ENCODE results near the gene PROKR1.
"Not testable (repeated sequence)": the region's sequence is repeated elsewhere in the genome, so short reads cannot be mapped to it uniquely, and the experiment has no call there.

Gene PROKR1

DNA sequence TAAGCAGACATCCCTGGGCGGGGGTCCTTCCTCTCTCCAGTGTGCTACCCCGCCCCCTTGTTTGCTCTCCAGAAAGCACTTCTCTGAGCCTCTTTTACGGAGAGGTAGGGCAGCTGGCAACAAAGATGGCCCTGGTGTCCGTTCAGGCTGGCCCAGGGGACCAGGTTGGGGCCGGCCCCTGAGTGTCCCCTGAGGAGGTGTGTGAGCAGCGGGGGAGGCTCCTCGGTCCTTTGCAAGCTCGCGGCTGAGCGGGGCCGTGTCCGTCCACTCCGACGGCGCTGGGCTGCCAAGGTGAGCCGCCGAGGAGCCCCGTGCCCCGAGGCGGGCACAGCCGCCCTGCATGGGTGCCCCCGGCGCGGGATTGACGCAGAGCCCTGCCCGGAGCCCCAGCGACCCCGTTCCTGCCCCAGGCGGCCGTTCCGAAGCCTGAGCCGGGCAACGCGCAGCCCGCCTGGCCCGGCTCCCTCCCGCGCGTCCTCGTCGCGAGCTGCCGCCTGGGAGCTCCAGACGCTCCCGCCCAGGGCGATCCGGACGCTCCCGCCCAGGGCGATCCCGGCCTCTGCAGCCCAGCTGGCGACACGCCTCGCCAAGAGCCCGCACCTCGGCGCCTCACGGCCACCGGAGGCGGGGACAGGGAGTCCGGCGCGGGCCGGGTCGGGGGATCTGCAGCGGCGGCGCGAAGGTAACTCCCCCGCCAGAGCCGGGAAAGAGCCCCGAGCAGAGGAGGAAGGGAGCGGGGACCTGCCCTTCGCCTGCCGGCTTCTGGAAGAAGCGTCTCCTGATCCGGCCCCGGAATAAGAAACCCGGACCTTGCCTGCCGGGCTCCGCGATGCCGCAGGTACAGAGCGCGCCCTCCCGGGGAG is at the start of gene PROKR1:
Gene PROKR1, plus strand, starts transcription at position 569 of the 863 bp plus-strand sequence. CDS start 2,243 bp downstream, outside the sequence.
- DNase-seq, result no peak

DNA sequence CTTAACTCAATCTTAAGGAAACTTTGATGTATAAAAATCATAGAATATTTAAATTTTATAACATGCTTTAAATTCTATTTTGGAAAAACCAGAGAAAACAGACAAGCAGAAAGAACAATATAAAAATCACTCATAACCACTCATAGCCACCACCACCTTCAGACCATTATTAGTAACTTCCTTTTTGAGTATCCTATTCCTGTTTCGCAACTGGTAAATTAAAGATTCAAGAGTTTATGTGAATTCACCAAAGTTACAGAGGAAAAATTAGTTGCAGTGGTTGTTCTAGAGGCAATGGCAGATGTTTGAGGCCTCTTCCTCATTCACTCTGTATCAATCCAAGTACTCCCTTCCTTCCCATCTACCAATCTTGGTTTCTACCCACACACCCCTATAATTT is 49.3 kb upstream of the PROKR1 start:
- DNase-seq, result no peak

DNA sequence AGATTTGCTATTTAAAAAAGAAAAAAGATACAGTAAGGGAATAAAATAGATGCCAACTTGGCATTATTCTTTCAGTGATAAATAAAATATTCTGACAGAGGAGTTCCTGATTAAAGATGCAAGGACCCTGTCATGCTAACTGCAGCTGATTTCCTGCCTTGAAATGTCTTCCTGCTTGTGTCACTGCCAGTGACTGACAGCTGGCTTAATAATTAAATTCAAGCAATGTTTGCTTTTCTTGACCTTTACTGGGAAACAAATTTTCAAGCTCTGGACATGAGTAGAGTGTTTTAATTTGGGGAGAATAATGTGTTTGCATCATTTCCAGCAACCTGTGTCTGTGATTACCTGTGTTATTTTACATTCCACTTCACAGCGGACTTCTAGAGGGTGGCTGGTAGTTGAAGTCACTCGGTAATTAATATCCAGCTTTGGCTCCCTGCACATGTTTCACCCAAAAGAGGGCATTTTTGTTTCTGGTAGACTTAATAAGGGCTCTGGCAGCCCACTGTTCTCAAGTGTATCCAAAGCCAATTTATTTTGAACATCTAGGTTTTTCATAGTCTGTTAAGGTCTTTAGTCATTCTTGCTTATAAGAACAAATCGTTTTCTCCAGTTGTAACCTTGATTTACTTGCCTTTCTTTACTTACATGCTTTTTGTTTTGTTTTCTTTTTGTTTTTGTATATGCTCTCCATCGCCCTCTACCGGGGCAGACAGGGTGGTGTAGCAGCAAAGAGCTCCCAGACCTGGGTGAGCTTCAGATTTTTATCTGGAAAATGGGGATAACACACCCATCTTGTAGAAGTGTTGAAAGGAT is 48.5 kb upstream of the PROKR1 start:
- DNase-seq, result peak; percentile 55

DNA sequence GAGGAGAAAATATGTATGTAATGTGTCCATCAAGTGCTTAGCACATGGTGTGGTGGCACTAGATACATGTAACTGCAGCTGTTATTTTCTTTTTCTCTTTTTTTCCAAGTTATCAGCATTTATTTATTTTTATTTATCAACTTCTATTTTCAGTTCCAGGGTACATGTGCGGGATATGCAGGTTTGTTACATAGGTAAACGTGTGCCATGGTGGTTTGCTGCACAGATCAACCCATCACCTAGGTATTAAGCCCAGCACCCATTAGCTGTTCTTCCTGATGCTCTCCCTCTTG is 47.9 kb upstream of the PROKR1 start:
- not testable (repeated sequence) for DNase-seq

DNA sequence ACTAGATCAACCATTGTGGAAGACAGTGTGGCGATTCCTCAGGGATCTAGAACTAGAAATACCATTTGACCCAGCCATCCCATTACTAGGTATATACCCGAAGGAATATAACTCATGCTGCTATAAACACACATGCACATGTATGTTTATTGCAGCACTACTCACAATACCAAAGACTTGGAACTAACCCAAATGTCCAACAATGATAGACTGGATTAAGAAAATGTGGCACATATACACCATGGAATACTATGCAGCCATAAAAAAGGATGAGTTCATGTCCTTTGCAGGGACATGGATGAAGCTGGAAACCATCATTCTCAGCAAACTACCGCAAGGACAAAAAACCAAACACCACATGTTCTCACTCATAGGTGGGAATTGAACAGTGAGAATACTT is 42.9 kb upstream of the PROKR1 start:
- DNase-seq, result not testable (repeated sequence)

DNA sequence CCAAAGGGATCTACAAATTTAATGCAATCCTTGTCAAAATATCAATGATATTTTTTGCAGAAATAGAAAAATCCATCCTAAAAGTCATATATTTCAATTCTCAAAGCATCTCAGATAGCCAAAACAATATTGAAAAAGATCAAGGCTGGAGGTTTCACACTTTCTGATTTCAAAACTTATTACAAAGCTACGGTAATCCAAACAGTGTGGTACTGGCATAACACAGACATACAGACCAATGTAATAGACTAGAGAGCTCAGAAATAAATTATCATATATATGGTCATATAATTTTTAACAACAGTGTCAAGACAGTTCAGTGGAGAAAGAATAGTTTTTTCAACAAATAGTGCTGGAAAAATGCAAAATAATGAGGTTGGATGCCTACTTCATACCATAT is 40.3 kb upstream of the PROKR1 start:
- DNase-seq, result no peak

DNA sequence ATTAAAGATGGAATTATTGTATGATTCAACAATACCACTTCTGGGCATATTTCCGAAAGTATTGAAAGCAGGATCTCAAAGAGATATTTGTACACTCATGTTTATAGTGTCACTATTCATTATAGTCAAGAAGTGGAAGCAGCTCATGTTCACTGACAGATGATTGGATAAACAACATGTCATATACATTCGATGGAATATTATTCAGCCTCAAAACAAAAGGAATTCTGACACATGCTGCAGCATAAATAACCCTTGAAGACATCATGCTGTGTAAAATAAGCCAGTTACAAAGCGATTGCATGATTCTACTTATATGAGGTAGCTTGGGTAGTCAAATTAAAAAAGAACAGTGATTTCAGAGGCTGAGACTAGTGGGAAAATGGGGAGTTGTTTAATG is 39.3 kb upstream of the PROKR1 start:
- no peak for DNase-seq

DNA sequence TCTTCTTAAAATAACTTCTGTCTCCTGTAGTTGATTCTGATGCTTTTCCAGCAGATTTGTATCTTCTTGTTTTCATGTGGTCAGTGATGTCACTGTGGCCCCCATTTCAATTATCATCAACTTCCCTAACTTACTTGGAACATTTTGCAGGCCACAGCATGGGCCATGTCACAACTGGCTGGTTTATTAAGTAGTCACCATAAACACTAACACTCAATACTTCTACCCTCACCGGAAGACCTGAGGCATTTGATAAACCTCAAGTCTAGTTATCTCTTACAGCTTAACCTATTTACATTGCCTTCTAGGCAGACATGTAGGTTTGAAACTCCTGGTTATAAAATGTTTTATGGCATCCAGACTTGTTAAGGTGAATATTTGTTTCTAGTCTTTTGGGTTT is 37.4 kb upstream of the PROKR1 start:
- DNase-seq, result no peak

DNA sequence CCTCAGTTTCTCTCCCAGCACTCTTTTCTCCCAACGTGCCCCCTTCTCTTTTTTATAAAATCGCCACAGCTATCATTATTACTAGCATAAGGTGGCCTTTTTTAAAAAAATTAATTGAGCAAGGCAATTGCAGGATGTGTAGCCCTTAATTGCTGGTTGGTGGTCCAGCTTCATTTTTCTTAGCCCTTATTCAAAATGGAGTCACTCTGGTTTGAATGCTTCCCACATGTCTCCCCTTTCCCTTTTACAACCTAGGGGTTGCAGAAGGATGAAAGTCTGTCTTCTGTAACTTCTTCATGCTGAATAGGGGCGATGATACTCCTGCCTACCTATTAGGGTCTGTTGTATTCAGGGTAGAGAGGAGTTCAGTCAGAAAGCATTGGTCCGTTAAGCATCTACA is 36.6 kb upstream of the PROKR1 start:
- no peak for DNase-seq

DNA sequence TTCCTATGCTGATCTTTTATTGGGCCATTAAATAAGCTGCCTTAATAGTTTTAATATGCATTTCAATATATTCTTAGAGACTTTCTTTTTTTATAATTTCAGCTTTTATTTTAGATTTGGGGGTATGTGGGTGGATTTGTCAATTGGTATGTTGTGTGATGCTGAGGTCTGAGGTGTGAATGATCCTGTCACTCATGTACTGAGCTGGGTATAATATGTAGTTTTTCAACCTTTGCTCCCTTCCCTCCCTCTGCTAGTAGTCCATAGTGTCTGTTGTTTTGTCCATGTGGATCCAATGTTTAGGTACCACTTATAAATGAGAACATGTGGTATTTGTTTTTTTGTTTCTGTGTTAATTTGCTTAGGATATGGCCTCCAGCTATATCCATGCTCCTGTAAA is 35.5 kb upstream of the PROKR1 start:
- DNase-seq, result no peak

DNA sequence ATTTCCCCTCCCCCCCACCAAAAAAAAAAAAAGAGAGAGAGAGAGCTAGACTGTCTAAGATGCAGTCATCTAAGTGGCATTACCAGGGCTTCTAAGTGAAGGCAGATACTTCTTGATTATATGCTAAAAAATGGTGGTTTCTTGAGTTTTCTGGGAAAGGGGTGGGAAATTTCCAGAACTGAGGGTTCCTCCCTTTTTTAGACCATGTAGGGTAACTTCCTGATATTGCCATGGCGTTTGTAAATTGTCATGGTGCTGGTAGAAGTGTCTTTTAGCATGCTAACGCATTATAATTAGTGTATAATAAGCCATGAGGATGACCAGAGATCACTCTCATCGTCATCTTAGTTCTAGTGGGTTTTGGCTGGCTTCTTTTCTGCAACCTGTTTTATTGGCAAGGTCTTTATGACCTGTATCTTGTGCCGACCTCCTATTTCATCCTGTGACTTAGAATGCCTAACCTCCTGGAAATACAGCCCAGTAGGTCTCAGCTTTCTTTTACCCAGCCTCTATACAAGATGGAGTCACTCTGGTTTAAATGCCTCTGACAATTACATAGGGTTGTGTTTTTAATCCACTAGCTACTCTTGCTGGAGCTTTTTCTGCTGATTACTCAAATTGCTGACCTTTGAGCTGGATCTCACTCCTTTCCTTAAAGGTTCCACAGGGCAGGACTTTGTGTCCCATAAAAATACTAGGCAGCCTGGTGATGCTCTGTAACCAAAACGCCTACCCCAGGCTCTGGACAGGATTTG is 30.4 kb upstream of the PROKR1 start:
- DNase-seq, result no peak

DNA sequence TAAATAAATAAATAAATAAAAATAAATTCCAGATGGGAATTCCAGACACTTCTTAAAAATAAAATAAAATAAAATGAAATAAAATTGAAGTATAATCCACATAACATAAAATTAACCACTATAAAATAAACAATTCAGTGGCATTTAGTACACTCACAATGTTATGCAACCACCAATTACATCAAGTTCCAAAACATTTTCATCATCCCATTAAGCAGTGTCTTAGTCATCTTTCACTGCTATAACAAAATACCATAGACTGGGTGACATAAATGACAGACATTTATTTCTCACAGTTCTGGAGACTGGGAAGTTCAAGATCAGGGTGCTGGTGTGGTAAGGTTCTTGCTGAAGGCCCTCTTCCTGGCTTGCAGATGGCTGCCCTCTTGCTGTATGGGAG is 22.6 kb upstream of the PROKR1 start:
- no peak for DNase-seq

DNA sequence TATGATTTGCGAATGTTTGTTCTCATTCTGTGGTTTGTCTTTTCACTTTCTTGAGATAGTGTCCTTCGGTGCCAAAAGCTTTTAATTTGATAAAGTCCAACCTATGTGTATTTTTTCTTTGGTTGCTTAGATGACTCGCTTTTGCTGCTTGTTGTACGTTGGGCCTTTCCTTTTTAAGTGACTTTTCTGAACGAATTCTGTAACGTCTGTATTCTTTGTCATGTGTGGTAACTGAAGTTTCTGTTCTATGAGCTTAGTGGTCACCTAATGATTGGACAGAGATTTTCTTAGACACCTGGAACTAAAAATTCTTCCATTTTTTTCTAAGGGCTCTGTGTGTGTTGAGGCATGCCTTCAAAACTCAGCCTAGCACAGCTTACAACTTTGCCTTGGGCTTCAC is 19.6 kb upstream of the PROKR1 start:
- DNase-seq, result no peak

DNA sequence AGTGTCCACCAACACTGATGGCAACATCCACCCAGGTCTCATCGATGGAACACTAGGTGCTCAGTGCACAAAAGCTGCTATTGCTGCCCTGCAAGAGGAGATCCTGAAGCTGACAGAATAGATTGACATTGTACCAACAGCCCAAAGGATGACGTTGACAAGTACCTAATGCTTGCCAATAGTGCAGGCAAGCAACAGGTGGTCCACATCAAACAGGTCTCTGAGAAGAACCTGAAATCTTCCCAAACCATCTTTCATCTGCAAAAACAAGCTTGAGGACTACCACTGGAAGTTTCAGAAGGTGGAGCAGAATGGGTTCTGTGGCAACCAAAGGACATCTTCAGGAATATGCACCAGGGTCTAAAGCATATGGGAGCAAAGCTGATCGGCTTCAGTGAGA is 15.8 kb upstream of the PROKR1 start:
- no peak for DNase-seq

DNA sequence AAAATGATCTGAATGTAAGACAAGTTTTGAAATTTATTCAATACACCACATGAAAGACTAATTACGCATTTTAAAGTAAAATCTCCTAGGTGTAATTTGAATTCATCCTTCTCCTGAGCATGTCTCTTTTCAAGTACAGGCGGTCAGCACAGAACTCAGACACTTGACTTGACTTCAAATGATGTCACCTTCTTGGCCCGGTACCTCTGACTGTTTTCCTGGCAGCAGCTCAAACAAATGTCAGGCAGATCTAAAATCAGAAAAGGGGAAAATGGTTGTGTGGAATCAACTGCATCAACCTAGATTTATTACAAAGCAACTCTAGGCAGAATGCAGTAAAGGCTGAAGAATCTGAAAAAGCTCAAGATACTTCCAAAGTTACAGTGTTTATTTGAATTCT is 11.4 kb upstream of the PROKR1 start:
- no peak for DNase-seq

DNA sequence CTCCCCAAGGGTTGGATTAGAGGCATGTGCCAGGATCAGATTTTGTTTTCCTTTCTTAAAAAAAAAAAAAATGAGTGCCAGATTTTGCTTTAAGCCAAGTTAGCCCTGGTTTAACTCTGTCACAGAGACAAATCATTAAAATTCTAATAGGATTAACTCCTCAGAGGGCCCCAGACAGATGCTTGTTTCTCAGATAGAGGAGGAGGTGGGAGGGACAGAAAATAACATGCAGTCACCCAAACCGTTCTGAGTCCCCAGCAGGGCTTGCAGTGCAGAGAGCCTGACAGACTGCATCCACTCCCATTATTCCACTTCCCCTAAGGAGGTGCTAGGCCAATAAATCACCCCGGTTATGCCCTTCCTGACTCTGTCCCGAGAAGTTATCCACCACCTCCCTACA is 6.3 kb upstream of the PROKR1 start:
- DNase-seq, result no peak

DNA sequence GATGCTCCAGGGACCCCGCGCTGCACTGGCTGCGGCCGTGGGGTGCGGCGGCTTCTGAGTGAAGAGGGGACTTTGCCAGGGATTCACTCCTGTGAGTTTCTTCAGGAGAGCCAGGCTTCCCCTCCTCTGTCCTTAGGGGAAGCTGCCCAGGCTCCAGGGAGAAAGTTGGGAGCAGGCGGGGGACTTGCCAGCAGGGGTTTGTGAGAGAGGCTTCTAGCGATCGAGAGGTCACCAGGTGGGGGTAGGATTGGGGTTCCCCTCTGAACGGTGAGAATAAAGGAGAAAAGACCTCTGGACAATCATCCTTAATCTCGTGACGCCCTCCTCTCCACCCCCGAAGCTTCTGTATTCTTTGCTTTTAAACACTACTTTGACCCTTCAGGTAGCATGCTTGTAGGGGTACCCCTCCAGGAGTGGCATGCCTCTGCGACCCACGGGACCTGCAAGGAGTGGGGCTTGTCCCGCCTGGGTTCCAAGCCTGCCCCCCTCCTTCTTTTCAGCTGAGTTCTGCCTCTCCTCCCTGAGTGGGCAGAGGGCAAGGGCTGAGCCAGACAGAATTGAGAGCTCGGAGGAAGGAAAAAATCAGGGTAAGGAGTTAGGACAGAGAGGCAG is 601 bp downstream of the PROKR1 start:
- DNase-seq, result no peak

DNA sequence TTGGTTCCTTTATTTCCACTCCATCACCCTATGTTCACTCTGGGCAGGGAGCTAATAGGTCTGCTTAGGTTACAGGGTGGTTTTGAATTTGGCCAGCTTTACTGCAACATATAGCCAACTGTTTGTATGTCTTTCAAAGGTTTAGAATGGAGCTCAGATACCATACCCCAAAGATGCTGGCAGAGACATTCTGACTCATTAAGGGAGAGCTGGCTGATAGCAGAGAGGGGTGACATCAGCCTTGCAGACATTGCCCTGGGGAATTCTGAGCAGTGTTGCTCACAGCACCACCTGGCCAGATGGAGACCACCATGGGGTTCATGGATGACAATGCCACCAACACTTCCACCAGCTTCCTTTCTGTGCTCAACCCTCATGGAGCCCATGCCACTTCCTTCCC is 2.1 kb downstream of the PROKR1 start:
- DNase-seq, result no peak

DNA sequence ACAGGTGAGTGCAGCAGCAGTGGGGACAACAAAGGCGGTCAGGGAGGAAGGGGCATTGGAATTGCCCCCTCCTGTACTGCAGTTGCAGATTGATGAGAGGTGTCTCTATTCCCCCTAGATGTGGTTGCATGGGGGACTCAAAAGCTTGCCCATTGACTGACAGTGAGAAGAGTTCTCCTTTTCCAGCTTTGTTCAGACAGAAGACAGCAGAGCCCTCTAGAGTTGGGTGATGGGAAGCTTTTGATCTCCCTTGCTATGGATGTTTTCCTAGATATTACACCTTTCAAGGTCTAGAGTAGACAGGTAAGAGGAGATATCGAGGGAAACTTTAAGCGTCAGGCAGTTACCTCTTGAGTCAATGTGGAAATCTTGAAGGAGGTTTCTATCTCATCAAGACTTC is 2.9 kb downstream of the PROKR1 start:
- no peak for DNase-seq

DNA sequence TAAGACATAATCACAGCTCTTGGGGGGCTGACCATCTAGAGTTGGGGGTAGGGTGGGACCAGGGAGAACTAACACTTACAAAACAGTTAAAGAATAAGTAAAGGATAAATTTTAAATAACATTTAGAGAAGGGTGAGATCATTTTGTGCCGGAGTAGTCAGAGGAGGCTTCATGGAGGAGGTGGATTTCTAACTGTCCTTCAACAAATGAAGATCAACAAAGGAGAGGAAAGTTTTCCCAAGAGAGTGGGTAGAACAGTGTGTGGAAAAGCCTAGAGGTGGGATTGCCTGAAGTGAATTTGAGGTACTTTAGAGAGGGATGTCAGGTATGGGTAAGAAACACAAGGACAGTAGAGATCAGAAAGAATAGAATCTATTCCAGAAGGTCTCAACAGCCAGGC is 7.3 kb downstream of the PROKR1 start:
- no peak for DNase-seq

DNA sequence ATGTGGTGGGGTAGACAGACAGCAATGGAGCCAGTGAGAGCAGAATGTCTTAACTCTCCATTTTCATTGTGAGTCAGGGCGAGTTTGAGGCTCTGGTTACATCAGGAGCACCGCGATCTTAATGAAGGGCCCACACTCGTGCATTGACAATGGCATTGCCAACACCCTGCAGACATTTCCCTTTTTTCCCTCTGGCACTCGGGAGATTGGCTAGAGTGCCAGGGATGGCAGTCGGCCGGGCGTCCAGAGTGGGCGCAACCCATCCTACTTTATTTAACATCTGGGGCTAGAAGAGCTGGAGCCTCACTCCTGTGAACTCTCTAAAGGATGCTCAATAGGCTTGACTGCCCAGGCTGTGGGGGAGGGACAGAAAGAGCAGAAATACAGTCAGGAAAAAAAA is 9.7 kb downstream of the PROKR1 start:
- no peak for DNase-seq

DNA sequence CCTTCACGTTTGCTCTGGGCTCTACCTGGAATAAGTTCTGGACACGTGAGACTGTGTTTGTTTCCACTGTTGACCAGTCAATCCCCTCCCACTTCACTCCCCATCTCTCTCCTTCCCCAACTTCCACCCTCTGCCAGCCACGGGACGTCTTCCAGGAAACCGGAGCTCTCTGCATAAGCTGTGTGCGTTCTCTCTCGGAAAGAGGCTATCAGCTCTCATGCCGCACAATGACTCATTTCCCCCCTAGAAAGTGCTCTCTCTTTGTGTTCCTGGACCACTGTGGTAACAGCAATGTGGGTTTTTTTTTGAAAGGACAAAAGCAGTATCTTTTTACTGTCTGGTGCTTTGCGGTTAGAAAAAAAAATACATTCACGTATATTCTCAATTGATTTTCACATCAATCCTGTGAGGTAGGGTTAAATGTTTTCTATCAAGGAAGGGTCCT is 10.2 kb downstream of the PROKR1 start:
- DNase-seq, result peak; percentile 53

DNA sequence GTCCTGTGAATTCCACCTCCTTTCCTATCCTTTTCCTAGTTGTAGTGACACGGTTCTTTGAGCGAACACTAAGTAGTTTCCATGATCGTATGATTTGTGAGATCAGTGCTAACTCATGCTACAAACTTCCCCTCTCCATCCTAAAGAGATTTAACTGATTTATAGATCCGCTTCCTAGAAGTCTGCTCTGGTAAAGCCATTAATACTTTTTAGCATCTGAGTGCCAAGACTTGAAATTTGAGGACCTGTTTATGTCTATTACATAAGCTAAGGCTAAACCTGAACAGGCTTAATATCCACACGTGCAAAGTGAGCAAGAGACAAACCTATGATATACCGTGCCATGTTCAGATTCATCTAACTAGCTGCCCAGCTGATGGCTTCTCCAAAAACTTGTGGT is 14.9 kb downstream of the PROKR1 start:
- DNase-seq, result no peak
